Fibroblast of mammary gland (primary cell): Measurements from ENCODE around the gene ARRDC1.

Experiments used
- DNase-seq: peaks from one replicate; pipeline ENCODE4 v3.0.0-alpha.2; 2010; ENCODE audit warnings: low read depth
- H3K4me3 ChIP-seq: 2 replicates; pipeline ENCODE4 v1.5.1; 2011; ENCODE audit warnings: low read depth, mild to moderate bottlenecking, low read length, moderate library complexity; ENCODE audit not compliant: control insufficient read depth
- CTCF ChIP-seq: conservative IDR thresholded peaks from 2 replicates; pipeline ENCODE4 v1.5.1; 2011; ENCODE audit warnings: low read depth, low read length, inconsistent platforms; ENCODE audit not compliant: control insufficient read depth, insufficient read depth

ARRDC1 gene

GRCh38 chr9:137604345-137605086 is 970 bp upstream of the ARRDC1 start:
- TF ChIP-seq CTCF = no peak
- no peak for DNase-seq
- H3K4me3 ChIP-seq = peak overlapping the region; percentile 42

- DNase-seq = no peak
- no peak for TF ChIP-seq CTCF
- H3K4me3 ChIP-seq = peak overlapping the region; percentile 44
Observed at GRCh38 chr9:137606005-137606621, 627 bp downstream of the ARRDC1 start.

GRCh38 chr9:137606734-137607138 is 1.2 kb downstream of the ARRDC1 start:
- peak overlapping the region; percentile 44 for H3K4me3 ChIP-seq
- TF ChIP-seq CTCF = no peak
- no peak for DNase-seq

GRCh38 chr9:137607141-137607857 is 1.8 kb downstream of the ARRDC1 start:
- no peak for TF ChIP-seq CTCF
- H3K4me3 ChIP-seq = peak overlapping the region; percentile 44
- no peak for DNase-seq

GRCh38 chr9:137610944-137611343 is 5.5 kb downstream of the ARRDC1 start:
- TF ChIP-seq CTCF = no peak
- no peak overlapping the region for H3K4me3 ChIP-seq
- DNase-seq = no peak

GRCh38 chr9:137611623-137612609 is 6.4 kb downstream of the ARRDC1 start:
- H3K4me3 ChIP-seq = no peak overlapping the region
- TF ChIP-seq CTCF = no peak
- DNase-seq = peak; percentile 81
